Non-pigmented ciliary epithelial cell (primary cell): ENCODE data around the gene ZSWIM3.

Experiments
- DNase-seq: peaks from one replicate; pipeline ENCODE4 v3.0.0-alpha.2; 2010; ENCODE audit warnings: low read depth

The ZSWIM3 gene

DNA sequence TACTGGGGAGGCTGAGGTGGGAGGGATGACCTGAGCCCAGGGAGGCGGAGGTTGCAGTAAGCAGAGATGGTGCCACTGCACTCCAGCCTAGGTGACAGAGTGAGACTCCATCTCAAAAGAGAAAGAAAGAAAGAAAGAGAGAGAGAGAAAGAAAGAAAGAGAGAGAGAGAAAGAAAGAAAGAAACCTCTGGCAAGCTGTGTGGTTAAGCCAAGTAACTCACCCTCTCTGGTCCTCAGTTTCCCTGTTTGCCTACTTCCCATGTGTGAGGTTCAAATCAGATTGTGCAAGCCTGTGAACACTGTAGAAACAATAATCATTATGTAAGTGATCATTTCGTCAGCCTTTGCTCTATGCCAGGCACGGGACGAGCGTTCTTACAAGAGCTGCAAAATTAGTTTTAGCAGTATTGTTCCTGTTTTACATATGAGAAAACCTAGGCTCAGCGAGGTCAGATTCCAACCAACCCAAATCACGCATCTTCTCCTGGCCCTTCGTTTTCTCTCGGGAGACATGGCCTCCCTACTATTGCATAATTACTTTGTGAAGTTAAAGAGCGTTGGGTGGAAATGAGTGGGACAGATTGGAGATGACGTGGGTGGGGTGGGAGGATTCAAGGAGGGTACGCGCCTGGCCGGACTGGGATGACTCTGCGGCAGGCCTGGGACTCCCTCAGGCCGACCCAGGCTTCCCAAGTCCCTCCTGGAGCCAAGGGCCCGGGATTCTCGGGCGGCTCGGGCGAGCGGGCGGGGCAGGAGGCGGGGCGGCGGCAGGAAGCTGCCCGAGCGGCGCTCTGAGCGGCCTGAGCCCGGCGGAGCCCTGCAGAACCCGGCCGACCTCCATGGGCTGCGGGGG, 24.2 kb upstream of the ZSWIM3 start, which contains the start of gene SNX21:
TSS of gene SNX21 (plus strand) at position 770 of the 853 bp plus-strand sequence. CDS start 121 bp downstream, outside the sequence.
- DNase-seq: peak; percentile 60

DNA sequence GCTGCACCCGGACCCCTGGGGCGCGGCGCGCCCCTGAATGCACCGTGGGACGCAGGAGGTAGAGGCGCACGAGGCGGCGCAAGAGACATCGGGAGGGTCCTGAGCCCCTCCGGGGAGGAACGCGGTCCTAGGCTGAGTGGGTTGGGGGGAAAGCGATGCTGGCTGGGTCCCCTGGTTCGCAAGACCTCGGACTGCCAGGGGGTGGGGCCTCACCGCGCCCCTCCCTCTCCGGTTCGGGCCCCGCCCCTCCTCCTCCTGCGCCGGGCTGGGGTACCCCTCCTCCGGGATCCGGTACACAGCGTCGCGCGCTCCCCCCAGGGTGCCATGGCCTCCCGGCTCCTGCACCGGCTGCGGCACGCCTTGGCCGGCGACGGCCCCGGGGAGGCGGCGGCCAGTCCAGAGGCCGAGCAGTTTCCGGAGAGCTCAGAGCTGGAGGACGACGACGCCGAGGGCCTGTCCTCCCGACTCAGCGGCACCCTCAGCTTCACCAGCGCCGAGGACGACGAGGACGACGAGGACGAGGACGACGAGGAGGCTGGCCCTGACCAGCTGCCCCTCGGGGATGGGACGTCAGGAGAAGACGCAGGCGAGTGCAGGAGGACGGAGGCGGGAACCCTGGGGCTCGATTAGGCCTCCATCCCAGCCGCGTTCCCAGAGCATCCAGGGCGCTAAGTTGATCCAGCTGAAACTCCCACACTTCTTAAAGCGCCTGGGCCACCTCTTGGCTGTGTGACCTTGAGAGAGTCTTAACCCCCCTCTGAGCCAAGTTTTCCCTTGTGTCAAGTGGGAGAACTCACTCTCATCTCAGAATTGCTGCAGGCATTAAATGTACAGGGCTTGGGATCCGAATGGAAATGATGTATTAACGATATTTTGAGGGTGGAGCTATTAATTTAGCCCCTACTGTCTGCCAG, 23.3 kb upstream of the ZSWIM3 start:
- no peak for DNase-seq

DNA sequence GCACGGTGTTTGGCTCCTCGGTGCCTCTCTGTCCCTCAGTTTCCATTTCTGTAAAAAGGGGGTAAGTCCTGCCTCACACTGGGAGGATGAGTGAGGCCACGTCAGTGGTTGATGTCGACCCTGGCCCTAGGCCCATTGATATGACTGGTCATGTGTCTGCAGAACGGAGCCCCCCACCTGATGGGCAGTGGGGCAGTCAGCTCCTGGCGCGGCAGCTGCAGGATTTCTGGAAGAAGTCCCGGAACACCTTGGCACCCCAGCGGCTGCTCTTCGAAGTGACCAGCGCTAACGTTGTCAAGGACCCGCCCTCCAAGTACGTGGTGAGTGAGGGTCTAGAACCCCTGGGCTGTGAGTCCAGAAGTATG, 22.6 kb upstream of the ZSWIM3 start:
- DNase-seq: no peak

DNA sequence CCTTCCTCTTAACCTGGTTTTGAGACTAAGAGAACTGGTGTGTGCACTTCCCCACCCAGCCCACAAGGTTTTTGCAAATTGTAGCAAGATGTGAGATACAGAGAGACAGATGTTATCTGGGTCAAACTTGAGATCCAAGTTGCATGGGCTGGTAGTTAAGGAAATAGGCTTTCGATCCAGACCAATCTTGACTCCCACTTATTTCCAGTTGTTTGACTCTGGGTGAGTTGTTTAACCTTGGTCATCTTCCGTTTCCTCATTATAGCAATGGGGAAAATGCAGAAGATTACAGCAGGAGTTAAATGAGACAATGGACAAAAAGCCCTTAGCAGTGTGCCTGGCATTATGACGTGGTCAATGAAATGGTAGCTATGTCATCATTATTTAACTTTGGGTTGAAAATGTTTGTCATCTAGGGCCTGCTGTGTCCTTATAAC, 22.1 kb upstream of the ZSWIM3 start:
- no peak for DNase-seq

DNA sequence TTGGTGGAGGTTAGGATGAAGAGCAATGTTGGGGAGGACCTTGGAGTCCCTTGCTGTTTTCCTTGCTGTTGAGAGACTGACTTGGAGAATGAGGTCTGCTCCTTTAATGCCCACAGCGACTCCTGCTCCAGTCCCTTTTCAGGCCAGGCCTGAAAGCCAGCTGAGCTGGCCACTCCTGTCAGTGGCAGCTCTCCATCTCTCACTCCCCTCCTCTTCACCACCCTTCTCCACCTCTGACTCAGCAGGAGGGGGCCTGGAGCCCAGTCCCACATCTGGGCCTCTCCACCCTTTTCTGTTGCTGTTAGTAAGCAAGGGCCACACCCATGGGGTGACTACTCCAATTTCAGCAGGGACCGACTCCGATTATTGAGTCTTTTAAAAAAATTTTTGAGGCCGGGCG, 21.6 kb upstream of the ZSWIM3 start:
- DNase-seq: no peak

DNA sequence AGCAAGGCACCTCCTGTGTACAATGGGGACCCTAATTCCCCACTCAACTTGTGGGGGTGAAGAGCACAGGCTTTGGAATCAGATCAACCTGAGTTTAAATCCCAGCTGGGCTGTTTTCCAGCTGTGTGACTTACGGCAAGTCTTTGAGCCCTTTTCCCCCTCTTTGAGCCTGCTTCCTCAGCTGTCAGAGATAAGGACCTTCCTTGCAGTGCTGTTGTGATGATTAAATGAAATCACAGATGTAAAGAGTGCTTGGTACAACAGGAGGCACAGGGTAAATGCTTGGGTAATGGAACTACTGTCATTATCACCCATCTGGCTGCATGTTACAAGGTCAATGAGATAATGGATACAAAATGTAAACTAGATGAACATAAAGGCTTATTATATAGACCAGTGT, 20.6 kb upstream of the ZSWIM3 start:
- DNase-seq: no peak

DNA sequence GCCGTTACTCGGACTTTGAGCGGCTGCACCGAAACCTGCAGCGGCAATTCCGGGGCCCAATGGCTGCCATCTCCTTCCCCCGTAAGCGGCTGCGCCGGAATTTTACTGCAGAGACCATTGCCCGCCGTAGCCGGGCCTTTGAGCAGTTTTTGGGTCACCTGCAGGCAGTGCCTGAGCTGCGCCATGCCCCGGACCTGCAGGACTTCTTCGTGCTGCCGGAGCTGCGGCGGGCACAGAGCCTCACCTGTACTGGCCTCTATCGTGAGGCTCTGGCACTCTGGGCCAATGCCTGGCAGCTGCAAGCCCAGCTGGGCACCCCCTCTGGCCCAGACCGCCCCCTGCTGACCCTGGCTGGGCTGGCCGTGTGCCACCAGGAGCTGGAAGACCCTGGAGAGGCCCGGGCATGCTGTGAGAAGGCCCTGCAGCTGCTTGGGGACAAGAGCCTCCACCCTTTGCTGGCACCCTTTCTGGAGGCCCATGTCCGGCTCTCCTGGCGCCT, 16.7 kb upstream of the ZSWIM3 start:
- no peak for DNase-seq

DNA sequence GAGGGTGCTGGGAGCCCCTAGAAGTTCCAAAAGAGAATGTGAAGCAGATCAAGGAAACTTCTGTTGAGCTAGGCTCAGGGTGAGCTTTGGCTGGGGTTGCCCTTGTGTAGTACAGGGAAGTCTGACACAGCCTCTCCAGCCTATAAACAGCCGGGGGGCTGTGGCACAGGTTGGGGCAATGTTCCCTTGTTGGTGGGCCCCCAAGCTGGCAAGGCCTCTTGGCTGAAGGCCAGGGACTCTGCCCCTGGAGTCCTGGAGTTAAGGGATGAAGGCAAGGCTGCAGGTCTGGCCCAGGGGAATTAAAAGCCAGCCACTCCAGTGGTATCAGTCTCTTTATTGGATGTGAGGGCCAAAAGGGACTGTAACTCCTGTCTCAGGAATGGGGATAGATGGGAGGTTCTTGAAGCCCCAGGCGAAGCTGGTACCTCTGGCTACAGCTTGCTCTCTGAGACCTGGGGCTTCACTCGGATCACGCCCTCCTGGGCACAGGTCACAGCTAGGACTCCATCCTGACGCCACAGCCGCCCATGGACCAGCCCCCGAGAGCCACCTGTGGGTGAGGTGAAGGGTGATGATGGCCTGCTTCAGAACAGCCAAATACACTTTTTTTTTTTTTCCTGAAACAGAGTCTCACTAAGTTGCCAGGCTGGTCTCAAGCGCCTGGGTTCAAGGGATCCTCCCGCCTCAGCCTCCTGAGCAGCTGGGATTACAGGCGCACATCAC, 15.8 kb upstream of the ZSWIM3 start:
- DNase-seq: no peak

DNA sequence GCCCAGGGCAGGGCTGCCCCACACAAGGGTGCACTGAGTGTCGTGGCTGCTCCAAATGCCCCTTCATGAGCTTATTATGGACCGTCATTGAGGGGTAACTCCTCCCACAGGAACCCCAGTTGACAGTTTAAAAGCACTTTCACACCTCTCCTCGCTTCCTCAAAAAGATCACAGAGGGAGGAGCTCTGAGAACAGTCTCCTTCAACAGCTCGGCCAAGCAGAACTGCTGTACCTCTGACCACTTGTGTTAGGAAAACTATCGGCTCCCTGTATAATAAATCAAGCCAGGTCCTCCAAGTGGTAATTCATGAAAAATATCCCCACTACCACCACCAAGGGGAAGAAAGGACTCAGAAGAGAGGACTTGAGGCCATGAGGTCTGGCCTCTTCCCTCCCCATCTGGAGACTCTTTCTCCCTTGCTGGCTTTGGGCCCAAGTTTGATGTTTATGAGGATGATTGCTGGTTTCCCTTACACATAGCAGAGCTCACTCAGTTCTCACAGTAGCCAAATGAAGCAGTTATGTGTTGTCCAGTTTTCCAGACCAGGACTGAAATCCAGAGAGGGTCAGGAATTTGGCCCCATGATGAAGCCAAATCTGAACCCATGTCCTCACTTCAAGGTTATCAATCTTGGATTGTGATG, 15.1 kb upstream of the ZSWIM3 start:
- DNase-seq: no peak

DNA sequence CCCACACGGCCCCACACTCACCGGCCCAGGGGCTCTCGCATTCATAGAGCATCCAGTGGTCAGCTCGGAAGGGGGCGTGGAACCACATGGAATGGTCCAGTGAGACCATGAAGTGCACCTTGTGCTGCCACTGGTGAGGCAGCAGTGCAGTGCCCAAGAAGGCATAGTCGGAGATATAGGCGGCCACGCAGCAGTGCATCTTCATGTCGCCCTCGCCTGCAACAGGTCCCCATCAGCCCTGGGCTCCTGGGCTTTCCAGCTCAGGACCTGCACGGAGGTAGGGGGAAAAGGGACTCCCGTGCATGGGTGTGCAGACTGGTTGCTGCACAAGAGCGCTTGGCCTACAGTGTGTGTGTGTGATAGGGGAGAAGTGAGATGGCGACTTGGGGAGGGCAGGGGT, 13.9 kb upstream of the ZSWIM3 start:
- no peak for DNase-seq

DNA sequence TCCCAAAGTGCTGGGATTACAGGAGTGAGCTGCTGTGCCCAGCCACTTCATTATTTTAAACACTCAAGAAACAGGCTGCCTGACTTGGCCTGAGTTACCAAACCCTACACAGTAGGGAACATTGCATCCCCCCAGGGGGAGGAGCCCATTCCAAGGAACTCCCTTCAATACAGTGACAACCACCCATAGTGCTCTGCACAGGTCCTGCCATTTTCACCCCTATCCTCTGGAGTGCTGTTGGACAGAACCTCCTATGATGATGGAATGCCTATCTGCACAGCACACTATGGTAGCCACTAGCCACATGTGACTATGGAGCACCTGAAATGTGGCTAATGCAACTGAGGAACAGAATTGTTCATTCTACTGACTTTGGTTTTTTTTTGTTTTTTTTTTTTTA, 12.0 kb upstream of the ZSWIM3 start:
- no peak for DNase-seq

DNA sequence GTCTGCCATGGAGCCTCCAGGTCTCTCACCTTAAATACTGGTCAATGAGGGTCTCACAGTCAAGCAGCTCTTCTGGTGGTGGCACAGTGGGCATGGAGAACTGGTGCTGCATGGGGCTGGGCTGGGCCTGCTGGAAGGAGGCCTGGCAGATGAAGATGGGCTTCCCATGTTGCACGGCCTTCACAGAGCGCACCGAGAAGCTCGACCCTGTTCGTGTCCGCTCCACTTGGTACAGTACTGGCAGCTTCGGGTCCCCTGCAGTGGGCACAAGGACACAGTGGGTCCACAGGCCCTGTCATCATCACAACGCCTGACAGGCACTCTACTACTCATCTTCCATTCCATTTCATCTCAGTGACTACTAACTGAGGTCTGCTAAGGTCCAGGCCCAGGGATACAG, 9.0 kb upstream of the ZSWIM3 start:
- DNase-seq: no peak

DNA sequence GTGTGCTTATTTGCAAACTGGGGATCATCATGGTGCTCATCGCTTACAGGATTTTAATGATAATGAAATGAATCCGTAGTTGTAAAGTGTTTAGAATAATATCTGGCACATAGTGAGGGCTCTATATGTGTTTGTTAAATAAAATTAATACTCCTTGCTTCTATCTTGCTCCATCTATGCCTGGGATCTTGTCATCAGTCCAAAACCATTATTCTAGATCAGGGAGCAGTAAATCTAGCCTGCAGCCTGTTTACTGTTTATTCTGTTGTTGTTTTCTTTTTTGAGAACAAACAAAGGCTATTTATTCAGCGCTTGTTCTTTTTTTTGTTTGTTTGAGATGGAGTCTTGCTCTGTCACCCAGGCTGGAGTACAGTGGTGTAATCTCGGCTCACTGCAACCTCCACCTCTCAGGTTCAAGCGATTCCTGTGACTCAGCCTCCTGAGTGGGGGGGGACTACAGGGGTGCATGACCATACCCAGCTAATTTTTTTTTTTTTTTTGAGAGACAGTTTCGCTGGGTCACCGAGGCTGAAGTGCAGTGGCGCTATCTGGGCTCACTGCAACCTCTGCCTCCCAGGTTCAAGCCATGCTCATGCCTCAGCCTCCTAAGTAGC, 8.3 kb upstream of the ZSWIM3 start:
- DNase-seq: no peak

DNA sequence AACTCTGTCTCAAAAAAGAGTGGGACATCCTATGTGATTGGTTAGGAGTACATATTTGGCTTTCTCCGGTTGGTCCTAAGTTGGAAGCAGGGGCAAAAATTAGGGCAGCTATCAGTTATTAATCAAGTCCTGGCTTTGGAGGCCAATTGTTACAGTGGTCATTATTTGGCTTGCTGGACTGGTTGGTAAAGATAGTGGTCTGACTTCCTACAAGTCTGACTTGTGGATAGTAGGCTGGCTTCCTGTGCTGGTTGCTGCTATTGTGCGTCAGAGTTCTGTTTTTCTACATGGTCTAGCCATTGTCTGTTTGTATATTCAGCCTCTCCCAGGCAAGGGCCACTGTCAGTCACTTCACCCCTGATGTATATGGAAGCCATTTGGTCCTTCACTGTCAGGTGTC, 7.2 kb upstream of the ZSWIM3 start:
- DNase-seq: no peak

DNA sequence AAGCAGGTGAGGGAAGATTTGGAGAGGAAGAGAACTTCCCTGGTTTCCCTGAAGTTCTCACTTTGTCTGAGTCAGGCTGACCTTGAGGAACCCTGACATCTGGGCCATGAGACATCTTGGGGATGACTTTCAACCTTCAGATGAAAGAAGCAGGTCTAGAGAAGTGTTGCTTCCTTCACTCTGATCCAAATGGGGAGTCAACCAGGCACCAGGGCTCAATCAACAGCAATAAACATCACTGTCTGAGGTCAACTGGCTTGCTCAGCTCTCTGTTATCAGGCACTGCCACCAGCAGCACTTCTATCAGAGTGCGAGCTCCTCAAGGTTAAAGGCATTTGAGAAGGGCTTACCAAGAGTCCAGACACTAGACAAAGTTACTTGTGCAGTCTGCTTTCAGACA, 6.5 kb upstream of the ZSWIM3 start:
- no peak for DNase-seq

DNA sequence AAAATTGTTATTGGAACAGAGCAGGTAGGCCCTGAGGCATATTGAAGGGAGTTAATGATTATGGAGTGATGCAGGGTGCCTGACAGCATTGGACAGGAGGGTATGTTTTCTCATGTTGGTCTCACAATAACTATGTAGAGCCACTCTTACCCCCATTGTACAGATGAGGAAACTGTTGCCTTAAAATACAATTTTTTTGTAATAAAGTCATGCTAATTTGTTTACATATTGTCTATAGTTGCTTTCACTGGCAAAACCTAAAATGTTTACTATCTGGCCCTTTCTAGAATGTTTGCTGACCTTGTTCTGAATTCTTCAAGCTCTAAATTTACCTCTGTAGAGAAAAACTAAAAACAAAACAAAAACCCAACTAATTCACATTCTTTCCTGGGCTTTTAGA, 5.9 kb upstream of the ZSWIM3 start:
- DNase-seq: no peak

DNA sequence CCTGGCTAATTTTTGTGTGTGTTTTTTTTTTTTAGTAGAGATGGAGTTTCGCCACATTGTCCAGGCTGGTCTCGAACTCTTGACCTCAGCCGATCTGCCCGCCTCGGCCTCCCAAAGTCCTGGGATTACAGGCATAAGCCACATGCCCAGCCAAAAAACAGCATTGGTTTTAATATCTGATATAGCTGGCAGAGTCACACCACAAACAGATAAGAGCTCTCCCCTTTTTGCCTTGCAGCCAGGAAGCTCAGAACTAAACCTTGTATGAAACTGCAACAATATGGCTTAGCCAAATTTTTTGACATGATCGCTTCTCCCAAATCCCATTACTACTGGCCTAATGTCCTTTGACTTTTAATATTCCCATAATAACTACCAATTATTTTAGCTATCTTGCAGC, 5.1 kb upstream of the ZSWIM3 start:
- DNase-seq: no peak

DNA sequence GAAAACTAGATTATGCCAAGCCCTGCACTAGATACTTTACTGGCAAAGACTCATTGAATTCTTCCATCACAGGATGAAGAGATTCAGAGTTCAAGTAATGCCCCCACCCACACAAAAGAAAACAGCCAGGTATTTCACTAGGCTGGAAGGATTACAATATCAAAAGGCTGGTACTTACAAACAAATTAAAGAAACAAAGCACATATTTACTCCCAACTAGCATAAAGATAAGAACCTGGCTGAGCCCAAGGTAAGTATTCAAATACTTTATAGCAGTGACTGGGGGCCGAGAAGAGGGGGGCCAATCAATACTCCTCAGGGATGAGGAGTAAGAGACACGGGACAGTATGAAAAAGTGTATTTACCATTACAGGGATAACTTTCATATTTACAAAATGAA, 3.9 kb upstream of the ZSWIM3 start:
- no peak for DNase-seq

DNA sequence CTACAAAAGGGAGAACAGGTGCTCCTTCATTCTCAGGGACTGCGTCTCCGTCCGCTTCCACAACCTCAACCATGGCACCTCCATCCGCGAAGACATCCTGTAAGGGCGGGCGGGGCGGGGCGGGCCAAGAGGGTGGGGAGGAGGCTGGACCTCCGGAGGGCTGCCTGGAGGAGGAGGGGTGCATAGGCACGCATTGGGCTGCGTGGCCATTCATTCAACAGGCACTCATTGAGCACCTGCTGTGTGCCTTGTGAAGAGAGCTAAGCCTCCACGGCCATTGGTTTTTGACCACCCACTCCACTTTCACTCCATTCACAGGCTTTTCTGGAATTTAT, 435 bp downstream of the ZSWIM3 start:
- no peak for DNase-seq

DNA sequence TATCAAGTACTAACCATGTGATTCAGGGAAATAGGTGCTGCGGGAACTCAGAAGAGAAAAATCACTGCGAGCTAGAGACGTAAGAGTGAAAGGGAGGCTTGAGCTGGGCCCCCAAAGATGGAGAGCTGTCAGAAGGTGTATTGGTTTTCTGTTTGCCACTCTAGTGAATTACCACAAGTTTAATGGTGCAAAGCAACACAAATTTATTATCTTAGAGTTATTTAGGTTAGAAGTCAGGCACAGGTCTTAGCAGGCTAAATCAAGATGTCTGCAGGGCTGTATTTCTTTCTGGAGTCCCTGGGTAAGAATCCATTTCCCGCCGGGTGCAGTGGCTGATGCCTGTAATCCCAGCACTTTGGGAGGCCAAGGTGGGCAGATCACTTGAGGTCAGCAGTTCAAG, 2.5 kb downstream of the ZSWIM3 start:
- DNase-seq: no peak

DNA sequence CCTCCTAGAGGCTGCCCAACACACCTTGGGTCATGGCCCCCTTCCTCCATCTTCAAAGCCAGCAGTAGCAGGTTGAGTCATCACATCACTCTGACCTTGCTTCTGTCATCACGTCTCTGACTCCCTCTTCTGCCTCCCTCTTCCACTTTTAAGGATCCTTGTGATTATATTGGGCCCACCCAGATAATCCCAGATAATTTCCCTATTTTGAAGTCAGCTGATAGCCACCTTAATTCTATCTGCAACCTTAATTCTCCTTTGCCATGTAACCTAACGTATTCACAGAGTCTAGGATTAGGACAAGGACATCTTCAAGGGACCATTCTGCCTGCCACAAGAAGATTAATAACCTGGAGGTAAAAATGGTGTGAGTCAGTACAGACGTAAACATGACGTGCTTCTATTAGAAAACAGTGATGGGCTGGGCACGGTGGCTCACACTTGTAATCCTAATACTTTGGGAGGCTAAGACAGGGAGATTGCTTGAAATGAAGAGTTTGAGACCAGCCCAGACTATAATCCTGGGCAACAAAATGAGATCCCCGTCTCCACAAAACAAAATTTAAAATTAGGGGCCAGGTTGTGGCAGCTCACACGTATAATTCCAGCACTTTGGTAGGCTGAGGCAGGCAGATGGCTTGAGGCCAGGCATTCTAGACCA, 3.3 kb downstream of the ZSWIM3 start:
- no peak for DNase-seq
